Stimulated activated CD4-positive, alpha-beta T cell treated with anti-CD3 and anti-CD28 coated beads, Interleukin-2, amount 100 ng/mL, for 4 hours (primary cell): ENCODE results near the gene THSD4.
"Not testable (repeated sequence)": the region's sequence is repeated elsewhere in the genome, so short reads cannot be mapped to it uniquely, and the experiment has no call there.

ENCODE experiments used
- DNase-seq: peaks from one replicate; pipeline ENCODE4 v3.0.0-alpha.2; 2020; ENCODE audit warnings: low read depth

THSD4 gene

GRCh38 chr15:71352125-71352524 lies 236.9 kb downstream of the THSD4 start:
- no peak for DNase-seq

- no peak for DNase-seq
Measured at GRCh38 chr15:71352765-71353164, 237.5 kb downstream of the THSD4 start.

DNA sequence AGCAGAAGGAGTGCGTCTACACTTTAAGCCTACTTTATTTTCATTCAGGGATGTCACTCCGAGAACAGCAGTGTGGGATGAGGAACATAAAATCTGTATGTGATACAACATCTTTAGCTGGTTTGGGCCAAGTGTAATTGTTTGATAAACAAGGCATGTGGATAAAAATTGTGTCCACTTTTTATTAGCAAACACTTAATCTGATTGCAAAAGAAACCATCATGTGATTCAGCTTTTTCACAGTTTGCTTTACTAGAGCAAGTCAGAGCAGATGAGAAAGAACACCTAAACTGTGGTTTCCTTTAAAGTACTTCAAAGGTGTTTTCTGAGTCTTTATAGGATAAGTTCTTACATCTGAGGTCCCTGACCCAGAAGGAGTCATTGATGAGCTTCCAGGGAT lies 237.9 kb downstream of the THSD4 start:
- no peak for DNase-seq

GRCh38 chr15:71355268-71355667 lies 240.0 kb downstream of the THSD4 start:
- no peak for DNase-seq

- no peak for DNase-seq
Measured at GRCh38 chr15:71357321-71357732, 242.1 kb downstream of the THSD4 start.

DNA sequence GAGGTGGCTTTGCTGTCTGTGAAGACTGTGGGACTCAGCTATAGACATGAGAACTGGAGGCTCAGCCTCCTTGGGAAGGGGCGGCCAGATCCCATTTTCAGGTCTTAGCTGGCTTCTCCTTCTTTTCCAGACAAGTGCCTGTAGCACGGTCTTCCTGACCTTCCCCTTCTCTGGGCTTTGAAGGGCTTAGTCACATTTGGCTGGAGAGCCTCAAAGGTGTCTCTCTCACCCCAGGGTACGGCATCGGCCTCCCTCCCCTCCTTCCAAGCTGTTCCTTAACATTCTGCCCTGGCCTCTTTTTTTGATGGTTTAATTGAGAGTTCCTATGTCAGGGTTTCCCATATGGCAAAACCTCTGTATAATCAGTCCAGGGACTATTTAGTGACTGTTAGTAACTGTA lies 242.7 kb downstream of the THSD4 start:
- DNase-seq, result no peak

GRCh38 chr15:71359246-71359645 lies 244.0 kb downstream of the THSD4 start:
- no peak for DNase-seq

DNA sequence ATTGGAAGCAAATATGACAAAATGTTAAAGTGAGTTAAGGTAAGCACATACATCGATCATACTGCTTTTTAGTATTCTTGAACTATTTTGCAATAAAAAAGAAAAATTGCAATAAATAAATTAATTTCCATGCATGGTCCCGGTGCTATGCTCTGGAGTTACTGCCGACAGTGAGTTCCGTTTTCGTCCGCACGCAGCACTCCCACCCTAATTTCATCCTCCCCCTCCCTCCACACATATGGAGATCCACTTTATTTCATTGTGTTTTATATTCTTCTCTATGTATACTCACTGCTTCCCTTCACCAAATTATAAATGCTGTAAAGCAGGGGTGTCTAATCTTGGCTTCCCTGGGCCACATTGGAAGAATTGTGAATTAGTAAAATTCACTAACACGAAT lies 247.3 kb downstream of the THSD4 start:
- DNase-seq, result no peak

DNA sequence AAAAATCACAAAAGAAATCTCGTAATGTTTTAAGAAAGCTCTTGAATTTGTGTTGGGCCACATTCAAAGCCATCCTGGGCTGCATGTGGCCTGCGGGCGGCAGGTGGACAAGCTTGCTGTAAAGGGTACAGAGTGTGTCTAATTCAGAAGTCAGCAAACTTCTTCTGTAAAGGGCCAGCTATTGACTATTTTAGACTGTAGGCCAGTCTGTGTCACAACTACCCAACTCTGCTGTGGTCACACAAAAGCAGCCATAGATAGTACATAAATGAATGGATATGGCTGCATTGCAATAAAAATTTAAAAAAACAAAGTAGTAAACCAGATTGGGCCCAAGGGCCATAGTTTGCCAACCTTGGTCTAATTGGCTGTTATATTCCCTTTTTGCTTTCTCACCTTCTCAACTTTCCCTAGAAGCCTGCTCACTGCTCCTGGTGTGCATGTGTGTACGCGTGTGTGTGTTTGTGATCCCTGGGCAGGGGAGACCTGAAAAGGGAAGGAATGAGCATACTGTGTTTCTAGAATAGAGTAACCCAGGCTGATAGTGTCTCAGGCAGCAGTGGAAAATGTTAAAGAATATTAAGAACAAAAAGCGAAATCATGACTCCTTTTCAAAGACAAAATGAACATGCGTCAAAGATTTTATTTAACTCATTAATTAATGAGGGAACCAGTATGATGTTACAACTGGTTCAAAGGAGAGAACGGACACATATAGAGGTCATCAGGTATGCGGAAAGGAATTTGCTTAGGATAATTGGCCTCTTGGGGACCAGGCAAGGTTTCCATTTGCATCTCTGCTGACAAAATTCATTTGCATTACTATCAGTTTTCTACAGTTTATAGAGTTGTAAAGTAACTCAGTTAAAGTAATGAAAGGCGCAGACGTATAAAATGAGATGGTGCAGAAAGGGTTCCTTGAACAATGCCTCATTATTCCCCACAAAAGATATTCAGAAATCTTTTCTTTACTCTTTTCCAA lies 248.0 kb downstream of the THSD4 start:
- no peak for DNase-seq

- no peak for DNase-seq
Measured at GRCh38 chr15:71364117-71364584, 248.9 kb downstream of the THSD4 start.

- DNase-seq, result no peak
Measured at GRCh38 chr15:71366522-71366921, 251.3 kb downstream of the THSD4 start.

GRCh38 chr15:71366926-71367325 lies 251.7 kb downstream of the THSD4 start:
- DNase-seq, result no peak

DNA sequence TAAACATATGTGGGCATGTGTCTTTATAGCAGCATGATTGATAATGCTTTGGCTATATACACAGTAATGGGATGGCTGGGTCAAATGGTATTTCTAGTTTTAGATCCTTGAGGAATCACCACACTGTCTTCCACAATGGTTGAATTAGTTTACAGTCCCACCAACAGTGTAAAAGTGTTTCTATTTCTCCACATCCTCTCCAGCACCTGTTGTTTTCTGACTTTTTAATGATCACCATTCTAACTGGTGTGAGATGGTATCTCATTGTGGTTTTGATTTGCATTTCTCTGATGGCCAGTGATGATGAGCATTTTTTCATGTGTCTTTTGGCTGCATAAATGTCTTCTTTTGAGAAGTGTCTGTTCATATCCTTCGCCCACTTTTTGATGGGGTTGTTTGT lies 252.5 kb downstream of the THSD4 start:
- DNase-seq, result not testable (repeated sequence)

DNA sequence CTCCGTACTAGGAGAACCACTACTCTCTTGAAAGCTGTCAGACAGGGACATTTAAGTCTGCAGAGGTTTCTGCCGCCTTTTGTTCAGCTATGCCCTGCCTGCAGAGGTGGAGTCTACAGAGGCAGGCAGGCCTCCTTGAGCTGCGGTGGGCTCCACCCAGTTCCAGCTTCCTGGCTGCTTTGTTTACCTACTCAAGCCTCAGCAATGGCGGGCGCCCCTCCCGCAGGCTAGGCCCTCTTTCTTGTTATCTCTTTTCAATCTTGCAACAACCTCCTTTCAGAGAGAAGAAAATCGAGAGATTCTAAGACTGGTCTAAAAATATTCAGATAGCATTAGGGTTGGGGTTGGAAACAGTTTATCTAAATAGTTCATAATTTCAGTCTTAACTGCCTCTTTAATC lies 257.5 kb downstream of the THSD4 start:
- DNase-seq, result not testable (repeated sequence)

DNA sequence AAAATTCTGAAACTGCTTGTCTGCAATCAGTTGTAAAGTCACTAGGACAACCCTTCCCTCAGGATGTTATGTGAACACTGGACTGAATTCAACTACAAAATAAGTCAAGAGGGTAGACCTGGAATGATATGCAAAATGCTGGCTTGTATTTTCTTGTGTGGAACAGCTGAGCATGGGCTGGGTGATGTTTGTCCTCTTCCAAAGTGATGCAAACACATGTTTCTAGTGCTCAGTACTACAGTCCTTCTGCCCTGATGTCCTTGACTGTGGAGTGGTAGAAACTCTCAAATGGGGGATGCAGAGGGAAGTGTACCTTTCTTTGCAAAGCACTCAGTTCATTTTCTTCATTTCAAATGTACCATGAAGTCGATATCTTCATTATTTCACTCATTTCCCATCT lies 258.6 kb downstream of the THSD4 start:
- no peak for DNase-seq

DNA sequence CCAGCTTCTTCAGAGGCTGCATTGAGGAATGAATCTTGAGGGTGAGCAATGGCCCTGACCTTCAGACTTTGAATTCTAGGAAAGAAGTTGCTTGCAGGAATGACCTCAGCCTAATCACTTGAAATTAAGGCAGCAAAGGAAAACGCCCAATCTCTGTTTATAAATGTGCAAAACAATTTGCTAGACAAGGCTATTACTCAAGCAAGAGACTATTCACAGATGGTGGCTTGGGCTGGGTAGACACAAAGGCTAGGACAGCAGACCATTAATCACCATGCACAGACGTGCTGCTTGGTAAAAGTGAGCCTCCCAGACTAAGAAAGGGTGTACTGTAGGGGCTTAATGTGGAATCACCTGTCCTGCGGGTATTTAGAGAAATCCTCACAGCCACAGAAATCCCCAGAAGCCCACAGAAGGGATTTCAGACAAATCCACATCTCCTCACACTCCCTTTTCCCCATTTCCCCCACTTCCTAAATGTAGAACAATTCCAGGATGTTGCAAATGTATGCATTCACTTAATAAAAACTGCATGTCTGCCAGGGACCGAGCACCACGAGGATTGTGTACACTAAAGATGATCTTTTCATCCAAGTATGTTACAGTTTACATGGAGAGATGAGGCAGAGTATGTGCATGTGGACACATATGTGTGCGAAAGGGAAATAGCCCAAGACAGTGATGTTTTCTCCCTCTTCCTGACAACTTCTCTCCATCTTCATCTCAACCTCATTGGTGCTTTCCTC lies 259.5 kb downstream of the THSD4 start:
- DNase-seq, result no peak

DNA sequence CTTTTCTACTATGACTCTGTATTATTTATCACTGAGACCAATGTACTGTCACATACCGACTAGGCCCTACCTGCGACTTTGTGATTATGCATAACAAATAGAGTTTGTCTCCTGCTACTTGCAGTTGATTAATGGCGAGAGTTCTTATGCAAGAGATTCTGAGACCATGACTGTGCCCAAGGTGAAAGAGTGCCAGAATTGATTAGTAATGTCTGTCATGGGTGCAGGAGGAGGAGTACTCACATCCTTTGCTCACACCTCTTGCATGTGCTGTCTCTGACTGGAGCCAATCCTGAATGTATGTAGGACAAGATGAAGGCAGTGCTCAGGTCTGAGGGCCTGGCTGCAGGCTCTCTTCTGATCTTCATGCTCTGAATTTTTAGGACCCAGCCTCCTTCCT lies 260.7 kb downstream of the THSD4 start:
- DNase-seq, result no peak

GRCh38 chr15:71379893-71380292 lies 264.6 kb downstream of the THSD4 start:
- DNase-seq, result no peak

DNA sequence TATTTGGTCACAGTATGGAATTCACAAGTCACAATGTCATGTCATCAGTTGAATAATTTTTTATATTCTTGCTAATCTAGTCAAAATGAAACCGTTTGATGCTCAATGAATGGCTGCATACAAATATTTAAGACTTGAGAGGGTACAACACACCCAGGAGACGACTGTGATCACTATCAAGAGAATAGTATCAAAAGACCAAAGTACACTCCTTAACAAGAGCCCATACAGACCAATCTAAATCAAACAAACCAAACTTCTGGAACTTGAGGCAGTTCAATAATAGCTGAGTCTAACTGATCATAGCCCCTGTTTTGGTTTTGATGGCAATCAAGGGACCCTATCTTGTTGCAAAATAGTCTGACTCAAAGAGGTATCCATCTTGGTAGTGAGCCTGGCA lies 265.1 kb downstream of the THSD4 start:
- no peak for DNase-seq

DNA sequence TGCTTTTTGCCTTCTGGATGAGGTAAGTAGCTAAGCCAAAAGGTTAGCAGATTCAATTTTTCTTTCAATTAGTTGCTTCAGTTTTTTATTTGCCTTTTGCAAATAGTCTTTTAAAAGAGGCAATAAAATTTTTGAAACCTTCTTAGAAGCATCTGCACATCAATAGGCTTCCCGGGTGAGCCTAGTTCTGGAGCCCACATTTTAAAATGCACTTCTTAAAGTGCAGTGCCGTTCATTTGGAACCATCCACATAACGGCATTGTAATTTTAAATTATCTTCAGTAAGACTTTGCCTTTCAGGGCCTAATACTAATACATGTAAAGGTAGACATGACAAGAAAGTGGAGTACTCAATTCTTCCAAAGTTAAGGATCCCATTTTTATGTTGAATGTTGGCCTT lies 269.2 kb downstream of the THSD4 start:
- no peak for DNase-seq

GRCh38 chr15:71385026-71385425 lies 269.8 kb downstream of the THSD4 start:
- no peak for DNase-seq

- no peak for DNase-seq
Measured at GRCh38 chr15:71385457-71385856, 270.2 kb downstream of the THSD4 start.

GRCh38 chr15:71386005-71386404 lies 270.7 kb downstream of the THSD4 start:
- DNase-seq, result no peak
